Mucosa of stomach (tissue), 1 donor: ENCODE results near the gene CDK11A.
"Not testable (repeated sequence)": the region's sequence is repeated elsewhere in the genome, so short reads cannot be mapped to it uniquely, and the experiment has no call there.

ENCODE experiments used
- H3K27me3 ChIP-seq: one replicate; pipeline ENCODE4 v1.7.0; 2013; ENCODE audit warnings: mild to moderate bottlenecking, low read length; ENCODE audit not compliant: control insufficient read depth, insufficient read depth
- H3K36me3 ChIP-seq: one replicate; pipeline ENCODE4 v1.7.0; 2013; ENCODE audit warnings: low read length; ENCODE audit not compliant: control insufficient read depth, insufficient read depth
- H3K4me1 ChIP-seq: one replicate; pipeline ENCODE4 v1.7.0; 2013; ENCODE audit warnings: mild to moderate bottlenecking, low read length; ENCODE audit not compliant: control insufficient read depth, insufficient read depth
- H3K4me3 ChIP-seq: one replicate; pipeline ENCODE4 v1.7.0; 2013; ENCODE audit warnings: low read length
- H3K9ac ChIP-seq: one replicate; pipeline ENCODE4 v1.7.0; 2013; ENCODE audit warnings: mild to moderate bottlenecking, low read length, moderate library complexity
- H3K9me3 ChIP-seq: one replicate; pipeline ENCODE4 v1.7.0; 2013; ENCODE audit warnings: mild to moderate bottlenecking, low read length, moderate library complexity; ENCODE audit not compliant: control insufficient read depth
- donor health status: Pancreatic carcinoma.

The CDK11A gene

DNA sequence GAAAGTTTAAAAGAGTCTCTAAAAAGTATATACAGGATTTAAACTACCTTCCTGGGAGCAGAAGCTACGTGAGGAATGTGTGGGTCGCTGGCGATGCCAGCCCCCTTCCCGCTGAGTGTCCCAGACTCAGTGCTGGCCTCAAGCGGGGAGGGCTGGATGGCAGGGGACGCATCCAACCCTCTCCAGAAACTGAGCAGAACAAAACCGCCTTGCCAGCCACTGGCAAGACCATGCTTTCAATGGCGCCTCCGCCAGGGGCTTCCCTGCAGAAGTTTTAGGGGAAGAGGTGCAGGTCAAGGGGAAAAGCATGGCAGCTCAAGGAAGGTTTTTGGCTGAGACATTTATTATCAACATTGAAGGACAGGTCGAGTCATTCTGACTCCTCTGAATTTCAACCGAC lies 28.0 kb upstream of the CDK11A start:
- Histone ChIP-seq H3K27me3 (no peaks in the 10 kb centered on the region), H3K9me3 (no peaks in the 10 kb centered on the region), H3K9ac (no peak overlapping the region), H3K36me3 (peaks cover 15% of the 10 kb centered on the region), H3K4me3 (no peak overlapping the region), H3K4me1 (no peaks in the 10 kb centered on the region)

DNA sequence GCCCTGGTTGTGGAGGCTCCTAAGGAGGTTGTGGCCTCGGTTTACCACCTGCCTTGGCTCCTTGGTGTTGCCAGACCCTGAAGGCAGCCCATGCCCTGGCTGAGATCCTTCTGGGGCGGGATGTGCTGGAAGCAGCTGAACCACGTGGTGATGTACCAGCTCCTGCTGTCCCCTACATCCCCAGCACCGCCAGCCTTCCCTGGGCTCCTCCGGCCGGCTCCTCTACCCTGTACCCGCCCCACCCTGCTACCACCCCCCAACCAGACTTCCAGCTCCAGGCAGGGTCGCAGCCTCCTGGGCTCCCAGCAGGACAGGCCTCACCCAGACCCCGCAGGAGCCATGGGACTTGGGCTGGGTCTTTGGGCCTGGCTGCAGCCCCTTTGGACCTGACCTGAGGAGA lies 25.8 kb upstream of the CDK11A start:
- not testable (repeated sequence) for H3K4me3 ChIP-seq, H3K27me3 ChIP-seq, H3K9me3 ChIP-seq, H3K9ac ChIP-seq, H3K36me3 ChIP-seq, H3K4me1 ChIP-seq

GRCh38 chr1:1748686-1749321 lies 24.6 kb upstream of the CDK11A start:
- Histone ChIP-seq H3K27me3 (no peaks in the 10 kb centered on the region), H3K36me3 (peaks cover 8% of the 10 kb centered on the region), H3K4me3 (no peak overlapping the region), H3K4me1 (no peaks in the 10 kb centered on the region), H3K9ac (no peak overlapping the region), H3K9me3 (no peaks in the 10 kb centered on the region)

- not testable (repeated sequence) for H3K4me3 ChIP-seq, H3K4me1 ChIP-seq, H3K27me3 ChIP-seq, H3K9ac ChIP-seq, H3K9me3 ChIP-seq, H3K36me3 ChIP-seq
Observed at GRCh38 chr1:1746566-1746909, 22.4 kb upstream of the CDK11A start.

DNA sequence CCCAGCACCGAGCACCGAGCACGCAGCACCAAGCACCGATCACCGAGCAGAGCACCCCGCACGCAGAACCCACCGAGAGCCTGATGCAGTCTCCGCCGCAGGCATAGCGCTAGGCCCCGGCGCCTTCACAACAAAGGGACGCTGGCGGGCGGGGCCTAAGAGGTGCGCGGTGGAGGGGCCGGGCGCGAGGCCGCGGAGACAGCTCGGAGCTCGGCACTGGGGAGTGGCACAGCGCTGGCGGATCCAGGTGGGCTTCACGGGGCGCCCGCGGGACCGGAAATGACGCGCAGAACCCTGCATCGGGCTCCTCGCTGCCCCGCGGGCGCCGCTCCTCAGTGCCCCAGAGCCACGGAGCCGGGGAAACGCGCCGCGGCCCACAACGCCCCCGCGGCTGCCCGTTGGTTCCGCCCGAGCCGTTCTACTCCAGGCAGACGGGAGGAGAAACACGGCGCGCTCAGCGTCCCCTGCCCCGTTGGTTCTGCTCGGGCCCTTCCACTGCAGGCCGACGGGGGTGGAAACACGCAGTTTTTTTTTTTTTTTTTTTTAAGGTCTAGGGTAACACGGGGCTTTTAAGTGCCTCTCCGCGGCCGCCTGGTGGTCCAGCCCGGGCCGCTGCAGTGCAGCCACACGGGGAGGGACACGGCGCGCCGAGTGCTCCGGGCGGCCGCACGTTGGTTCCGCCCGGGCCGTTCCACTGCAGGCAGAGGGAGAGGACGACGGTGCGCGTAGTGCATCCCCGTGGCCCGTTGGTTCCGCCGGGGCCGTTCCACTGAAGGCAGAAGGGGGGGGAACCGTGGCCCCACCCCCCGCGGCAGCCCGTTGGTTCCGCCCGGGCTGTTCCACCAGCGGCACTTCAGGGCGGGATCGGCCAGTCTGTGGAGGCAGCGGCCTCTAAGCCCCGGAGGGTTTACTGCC lies 21.8 kb upstream of the CDK11A start:
- not testable (repeated sequence) for H3K4me1 ChIP-seq, H3K4me3 ChIP-seq, H3K27me3 ChIP-seq, H3K9ac ChIP-seq, H3K36me3 ChIP-seq, H3K9me3 ChIP-seq

- not testable (repeated sequence) for H3K36me3 ChIP-seq, H3K4me1 ChIP-seq, H3K4me3 ChIP-seq, H3K27me3 ChIP-seq, H3K9me3 ChIP-seq, H3K9ac ChIP-seq
Observed at GRCh38 chr1:1742529-1742928, 18.4 kb upstream of the CDK11A start.

DNA sequence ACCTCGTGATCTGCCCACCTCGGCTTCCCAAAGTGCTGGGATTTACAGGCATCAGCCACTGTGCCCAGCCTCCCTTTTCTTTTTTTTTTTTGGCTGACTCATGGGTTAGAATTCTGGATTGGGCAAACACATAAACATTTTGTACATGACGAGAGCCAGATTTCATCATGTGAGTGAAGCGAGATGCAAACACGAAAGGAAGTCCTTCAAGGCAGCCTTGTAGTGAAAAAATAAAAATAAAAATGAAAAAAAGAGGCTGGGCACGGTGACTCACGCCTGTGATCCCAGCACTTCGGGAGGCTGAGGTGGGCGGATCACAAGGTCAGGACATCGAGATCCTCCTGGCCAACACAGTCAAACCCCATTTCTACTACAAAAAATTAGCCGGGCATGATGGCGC lies 16.9 kb upstream of the CDK11A start:
- not testable (repeated sequence) for H3K27me3 ChIP-seq, H3K36me3 ChIP-seq, H3K4me1 ChIP-seq, H3K9me3 ChIP-seq, H3K4me3 ChIP-seq, H3K9ac ChIP-seq

- H3K4me1 ChIP-seq, H3K9me3 ChIP-seq, H3K36me3 ChIP-seq, H3K27me3 ChIP-seq, H3K9ac ChIP-seq, H3K4me3 ChIP-seq: not testable (repeated sequence)
Observed at GRCh38 chr1:1738799-1739337, 14.7 kb upstream of the CDK11A start.

DNA sequence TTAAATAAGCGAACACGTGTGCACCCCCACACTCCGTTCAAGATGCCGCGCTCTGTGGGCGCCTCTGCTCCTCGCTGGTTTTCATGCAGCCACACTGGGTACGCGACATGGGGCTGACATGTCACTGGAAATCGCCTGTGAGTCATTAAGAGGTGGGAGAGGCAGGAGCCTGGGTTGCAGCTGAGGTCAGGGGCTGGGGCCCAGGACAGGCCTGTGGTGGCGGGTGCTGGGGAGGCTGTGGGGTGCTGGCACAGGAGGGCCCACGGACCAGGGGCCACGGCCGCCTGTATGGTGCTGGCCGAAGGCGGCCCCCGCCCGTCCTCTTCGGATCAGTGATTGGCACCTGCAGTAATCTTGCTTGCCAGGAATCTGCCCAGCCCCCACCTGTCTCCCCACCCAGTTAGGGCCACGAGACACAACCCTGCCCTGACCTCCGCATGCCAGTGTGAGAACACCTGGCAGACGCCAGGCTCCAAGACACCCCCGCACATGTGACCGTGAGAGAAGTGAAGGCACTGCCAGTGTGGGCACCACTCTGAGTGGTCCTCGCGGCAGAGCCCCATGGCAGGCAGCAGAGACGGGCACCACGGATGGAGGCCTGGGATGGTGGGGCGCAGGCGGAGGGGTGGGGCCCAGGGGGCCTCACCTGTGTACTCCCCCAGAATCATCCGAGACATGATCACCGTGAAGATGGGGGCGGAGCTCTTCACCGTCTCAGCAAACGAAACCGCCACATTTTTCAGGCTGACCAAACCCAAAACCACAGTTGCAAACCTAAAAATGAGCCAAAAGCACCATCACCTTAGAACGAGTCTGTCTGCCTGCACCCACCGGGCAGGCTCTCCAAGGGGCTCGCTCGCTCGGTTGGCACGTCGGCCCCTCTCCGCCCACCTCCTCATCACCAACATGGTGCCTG lies 13.8 kb upstream of the CDK11A start:
- not testable (repeated sequence) for H3K9me3 ChIP-seq, H3K36me3 ChIP-seq, H3K4me3 ChIP-seq, H3K27me3 ChIP-seq, H3K9ac ChIP-seq, H3K4me1 ChIP-seq

GRCh38 chr1:1732381-1732780 lies 8.2 kb upstream of the CDK11A start:
- H3K9ac ChIP-seq: no peak overlapping the region
- no peaks in the 10 kb centered on the region for H3K36me3 ChIP-seq
- H3K4me3 ChIP-seq: no peak overlapping the region
- no peaks in the 10 kb centered on the region for H3K4me1 ChIP-seq
- no peaks in the 10 kb centered on the region for H3K9me3 ChIP-seq
- no peaks in the 10 kb centered on the region for H3K27me3 ChIP-seq

- no peaks in the 10 kb centered on the region for H3K9me3 ChIP-seq
- H3K36me3 ChIP-seq: no peaks in the 10 kb centered on the region
- H3K9ac ChIP-seq: no peak overlapping the region
- H3K4me1 ChIP-seq: no peaks in the 10 kb centered on the region
- no peak overlapping the region for H3K4me3 ChIP-seq
- H3K27me3 ChIP-seq: no peaks in the 10 kb centered on the region
Observed at GRCh38 chr1:1730870-1731269, 6.7 kb upstream of the CDK11A start.

DNA sequence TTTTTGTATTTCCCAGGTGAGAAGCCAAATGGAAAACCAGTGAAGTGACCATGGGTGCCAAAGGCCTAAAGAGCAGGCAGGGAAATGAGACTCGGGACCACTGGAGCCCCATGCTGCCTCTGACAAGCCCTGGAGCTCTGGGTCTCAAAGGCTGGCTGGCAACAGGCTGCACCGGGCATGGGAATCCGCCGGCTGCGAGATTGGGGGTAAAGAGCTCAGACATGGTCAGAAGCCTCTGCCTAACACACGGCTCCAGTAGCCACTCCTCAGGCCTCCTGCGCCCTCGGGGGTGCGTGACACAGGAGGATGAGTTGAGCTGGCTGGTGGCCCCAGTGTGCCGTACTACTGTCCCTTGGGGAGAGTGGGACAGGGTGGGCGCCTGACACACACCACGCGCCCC lies 6.1 kb upstream of the CDK11A start:
- not testable (repeated sequence) for H3K9ac ChIP-seq, H3K9me3 ChIP-seq, H3K27me3 ChIP-seq, H3K4me3 ChIP-seq, H3K36me3 ChIP-seq, H3K4me1 ChIP-seq
